ENCODE results near the gene CHRDL1.

The CHRDL1 gene

DNA sequence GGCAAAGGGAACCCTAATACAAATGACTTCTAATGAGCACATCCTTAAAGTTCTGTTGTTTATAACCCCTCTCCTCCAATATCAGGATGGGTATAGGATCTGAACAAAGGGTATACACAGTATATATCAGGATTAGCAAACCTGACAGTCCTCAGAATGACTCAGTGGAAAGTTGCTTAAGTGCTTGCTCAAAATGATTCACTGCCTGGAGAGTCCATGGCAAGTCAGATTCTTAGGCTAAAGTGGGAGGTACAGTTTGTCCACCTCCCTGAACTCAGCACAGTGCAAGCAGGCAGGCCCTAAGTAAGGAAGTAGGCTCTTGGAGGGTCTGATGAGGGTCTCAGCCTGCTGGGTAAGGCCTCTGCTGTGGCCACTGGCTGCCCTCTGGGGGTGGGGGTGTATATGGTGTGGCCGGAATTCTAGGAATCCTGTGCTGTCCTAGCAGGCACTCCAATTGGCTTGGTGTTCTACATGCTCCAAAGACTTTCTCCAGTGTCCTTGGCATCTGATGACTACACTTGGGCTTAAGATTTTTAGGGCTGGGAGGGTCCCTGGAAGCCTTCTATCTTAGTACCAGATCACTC lies 54.3 kb downstream of the CHRDL1 start:
- TF ChIP-seq CTCF (IDR thresholded peaks at IDR 0.05; ENCODE audit: low read depth, low read length, missing control alignments) = no peak
- Histone ChIP-seq H3K27ac (no peak overlapping the region), H3K36me3 (replicated peaks) (no peaks in the 10 kb centered on the region), H3K27me3 (replicated peaks) (no peaks in the 10 kb centered on the region), H3K4me3 (ENCODE audit: low read depth, low read length) (no peak overlapping the region)
- DNase-seq = peak; percentile 7
- in situ Hi-C loops (cut with HindIII; ENCODE audit: low pct_ligation_motif_present, low sequenced_read_pairs) = no loop called here

GRCh38 chrX:110734894-110735541 lies 60.6 kb downstream of the CHRDL1 start:
- Histone ChIP-seq H3K4me3 (ENCODE audit: low read depth, low read length) (no peak overlapping the region), H3K27me3 (replicated peaks) (no peaks in the 10 kb centered on the region), H3K27ac (no peak overlapping the region), H3K36me3 (replicated peaks) (no peaks in the 10 kb centered on the region)
- no peak for DNase-seq
- in situ Hi-C loops (cut with HindIII; ENCODE audit: low pct_ligation_motif_present, low sequenced_read_pairs) = no loop called here
- TF ChIP-seq CTCF (IDR thresholded peaks at IDR 0.05; ENCODE audit: low read depth, low read length, missing control alignments) = no peak

- Histone ChIP-seq H3K4me3 (ENCODE audit: low read depth, low read length) (no peak overlapping the region), H3K27ac (no peak overlapping the region), H3K36me3 (replicated peaks) (no peaks in the 10 kb centered on the region), H3K27me3 (replicated peaks) (no peaks in the 10 kb centered on the region)
- no peak for TF ChIP-seq CTCF (IDR thresholded peaks at IDR 0.05; ENCODE audit: low read depth, low read length, missing control alignments)
- in situ Hi-C loops (cut with HindIII; ENCODE audit: low pct_ligation_motif_present, low sequenced_read_pairs) = no loop called here
- no peak for DNase-seq
Measured at GRCh38 chrX:110734271-110734670, 61.3 kb downstream of the CHRDL1 start.

GRCh38 chrX:110733166-110733565 lies 62.5 kb downstream of the CHRDL1 start:
- no peak for DNase-seq
- no peak for TF ChIP-seq CTCF (IDR thresholded peaks at IDR 0.05; ENCODE audit: low read depth, low read length, missing control alignments)
- Histone ChIP-seq H3K4me3 (ENCODE audit: low read depth, low read length) (no peak overlapping the region), H3K27ac (no peak overlapping the region), H3K36me3 (replicated peaks) (no peaks in the 10 kb centered on the region), H3K27me3 (replicated peaks) (no peaks in the 10 kb centered on the region)
- in situ Hi-C loops (cut with HindIII; ENCODE audit: low pct_ligation_motif_present, low sequenced_read_pairs) = no loop called here

- in situ Hi-C loops (cut with HindIII; ENCODE audit: low pct_ligation_motif_present, low sequenced_read_pairs) = no loop called here
- no peak for DNase-seq
- Histone ChIP-seq H3K36me3 (replicated peaks) (no peaks in the 10 kb centered on the region), H3K4me3 (ENCODE audit: low read depth, low read length) (no peak overlapping the region), H3K27me3 (replicated peaks) (no peaks in the 10 kb centered on the region), H3K27ac (no peak overlapping the region)
- no peak for TF ChIP-seq CTCF (IDR thresholded peaks at IDR 0.05; ENCODE audit: low read depth, low read length, missing control alignments)
Measured at GRCh38 chrX:110732266-110732665, 63.4 kb downstream of the CHRDL1 start.

GRCh38 chrX:110723844-110724243 lies 71.8 kb downstream of the CHRDL1 start:
- DNase-seq = no peak
- Histone ChIP-seq H3K4me3 (ENCODE audit: low read depth, low read length) (no peak overlapping the region), H3K27ac (no peak overlapping the region), H3K36me3 (replicated peaks) (no peaks in the 10 kb centered on the region), H3K27me3 (replicated peaks) (no peaks in the 10 kb centered on the region)
- in situ Hi-C loops (cut with HindIII; ENCODE audit: low pct_ligation_motif_present, low sequenced_read_pairs) = no loop called here
- TF ChIP-seq CTCF (IDR thresholded peaks at IDR 0.05; ENCODE audit: low read depth, low read length, missing control alignments) = no peak

Data from brain microvascular endothelial cell (primary cell).